IPS-11a (cell line): ENCODE data around the gene ZBTB21.
"Not testable (repeated sequence)": the region's sequence is repeated elsewhere in the genome, so short reads cannot be mapped to it uniquely, and the experiment has no call there.

Experiments
- H3K4me3 ChIP-seq: one replicate; pipeline ENCODE4 v1.5.1; 2013; ENCODE audit warnings: low read depth, low read length, control low read depth

The ZBTB21 gene

GRCh38 chr21:41970751-41971653 lies 39.2 kb downstream of the ZBTB21 start:
- H3K4me3 ChIP-seq = no peak overlapping the region

GRCh38 chr21:41970106-41970391 lies 40.1 kb downstream of the ZBTB21 start:
- no peak overlapping the region for H3K4me3 ChIP-seq

GRCh38 chr21:41967708-41968107 lies 42.5 kb downstream of the ZBTB21 start:
- no peak overlapping the region for H3K4me3 ChIP-seq

- H3K4me3 ChIP-seq = no peak overlapping the region
Measured at GRCh38 chr21:41966872-41967621, 43.1 kb downstream of the ZBTB21 start.

- no peak overlapping the region for H3K4me3 ChIP-seq
Measured at GRCh38 chr21:41966041-41966833, 43.9 kb downstream of the ZBTB21 start.

- no peak overlapping the region for H3K4me3 ChIP-seq
Measured at GRCh38 chr21:41965461-41966013, 44.6 kb downstream of the ZBTB21 start.

GRCh38 chr21:41965045-41965444 lies 45.1 kb downstream of the ZBTB21 start:
- H3K4me3 ChIP-seq = no peak overlapping the region

GRCh38 chr21:41964171-41964570 lies 46.0 kb downstream of the ZBTB21 start:
- no peak overlapping the region for H3K4me3 ChIP-seq

- no peak overlapping the region for H3K4me3 ChIP-seq
Measured at GRCh38 chr21:41962425-41962966, 47.7 kb downstream of the ZBTB21 start.

- no peak overlapping the region for H3K4me3 ChIP-seq
Measured at GRCh38 chr21:41961753-41962152, 48.4 kb downstream of the ZBTB21 start.

- no peak overlapping the region for H3K4me3 ChIP-seq
Measured at GRCh38 chr21:41961282-41961701, 48.9 kb downstream of the ZBTB21 start.

- no peak overlapping the region for H3K4me3 ChIP-seq
Measured at GRCh38 chr21:41960386-41960785, 49.8 kb downstream of the ZBTB21 start.

- not testable (repeated sequence) for H3K4me3 ChIP-seq
Measured at GRCh38 chr21:41959697-41960096, 50.5 kb downstream of the ZBTB21 start.

- no peak overlapping the region for H3K4me3 ChIP-seq
Measured at GRCh38 chr21:41958886-41959563, 51.1 kb downstream of the ZBTB21 start.

- H3K4me3 ChIP-seq = no peak overlapping the region
Measured at GRCh38 chr21:41957991-41958766, 52.0 kb downstream of the ZBTB21 start.

- H3K4me3 ChIP-seq = no peak overlapping the region
Measured at GRCh38 chr21:41956926-41957729, 53.0 kb downstream of the ZBTB21 start.

GRCh38 chr21:41955516-41955915 lies 54.6 kb downstream of the ZBTB21 start:
- H3K4me3 ChIP-seq = no peak overlapping the region

GRCh38 chr21:41954654-41955499 lies 55.3 kb downstream of the ZBTB21 start:
- H3K4me3 ChIP-seq = no peak overlapping the region
